ENCODE measurements around the gene MSH2.

Gene MSH2

GRCh38 chr2:47518497-47519146, 115.7 kb downstream of the MSH2 start:
- no peak for ATAC-seq

GRCh38 chr2:47519147-47519537, 116.2 kb downstream of the MSH2 start:
- H3K9me3 Mint-ChIP-seq = no peaks in the 10 kb centered on the region

More at GRCh38 chr2:47518497-47519146, 115.7 kb downstream of the MSH2 start:
- Mint-ChIP-seq H3K4me3 (no peak overlapping the region), H3K36me3 (ENCODE audit: low read depth) (no peaks in the 10 kb centered on the region), H3K27me3 (no peaks in the 10 kb centered on the region), H3K9me3 (no peaks in the 10 kb centered on the region), H3K4me1 (peaks cover 17% of the 10 kb centered on the region), H3K27ac (no peak overlapping the region)
- no peak for DNase-seq

GRCh38 chr2:47519604-47520301, 116.8 kb downstream of the MSH2 start:
- Mint-ChIP-seq H3K4me3 (peak overlapping the region; percentile 84), H3K36me3 (ENCODE audit: low read depth) (no peaks in the 10 kb centered on the region), H3K27ac (no peak overlapping the region), H3K27me3 (no peaks in the 10 kb centered on the region), H3K4me1 (peaks cover 17% of the 10 kb centered on the region), H3K9me3 (no peaks in the 10 kb centered on the region)
- DNase-seq (no peak), ATAC-seq (no peak)

More at GRCh38 chr2:47519147-47519537, 116.2 kb downstream of the MSH2 start:
- Mint-ChIP-seq H3K36me3 (ENCODE audit: low read depth) (no peaks in the 10 kb centered on the region), H3K27me3 (no peaks in the 10 kb centered on the region), H3K27ac (no peak overlapping the region), H3K4me1 (peaks cover 17% of the 10 kb centered on the region), H3K4me3 (peak overlapping the region; percentile 10)
- no peak for DNase-seq
- ATAC-seq = no peak

- Mint-ChIP-seq H3K4me3 (peak overlapping the region; percentile 84), H3K4me1 (peaks cover 17% of the 10 kb centered on the region), H3K27me3 (no peaks in the 10 kb centered on the region), H3K9me3 (no peaks in the 10 kb centered on the region), H3K27ac (peak overlapping the region; percentile 54), H3K36me3 (ENCODE audit: low read depth) (no peaks in the 10 kb centered on the region)
- no peak for ATAC-seq
- no peak for DNase-seq
Observed at GRCh38 chr2:47520302-47520630, 117.3 kb downstream of the MSH2 start.

- no peaks in the 10 kb centered on the region for H3K27me3 Mint-ChIP-seq
- ATAC-seq = peak; percentile 87
- peaks cover 17% of the 10 kb centered on the region for H3K4me1 Mint-ChIP-seq
- peak overlapping the region; percentile 93 for H3K27ac Mint-ChIP-seq
- peak; percentile 75 for DNase-seq
- H3K36me3 Mint-ChIP-seq (ENCODE audit: low read depth) = no peaks in the 10 kb centered on the region
- H3K9me3 Mint-ChIP-seq = no peaks in the 10 kb centered on the region
- peak overlapping the region; percentile 84 for H3K4me3 Mint-ChIP-seq
Observed at GRCh38 chr2:47520825-47521665, 118.1 kb downstream of the MSH2 start.

- DNase-seq (no peak), ATAC-seq (no peak)
- no peaks in the 10 kb centered on the region for H3K36me3 Mint-ChIP-seq (ENCODE audit: low read depth)
- no peak overlapping the region for H3K27ac Mint-ChIP-seq
- peaks cover 17% of the 10 kb centered on the region for H3K4me1 Mint-ChIP-seq
- no peaks in the 10 kb centered on the region for H3K27me3 Mint-ChIP-seq
- H3K4me3 Mint-ChIP-seq = peak overlapping the region; percentile 84
- no peaks in the 10 kb centered on the region for H3K9me3 Mint-ChIP-seq
Observed at GRCh38 chr2:47521666-47522285, 118.8 kb downstream of the MSH2 start.

GRCh38 chr2:47525167-47525566, 122.2 kb downstream of the MSH2 start:
- Mint-ChIP-seq H3K4me3 (no peak overlapping the region), H3K27ac (no peak overlapping the region), H3K27me3 (no peaks in the 10 kb centered on the region), H3K4me1 (peaks cover 12% of the 10 kb centered on the region), H3K36me3 (ENCODE audit: low read depth) (no peaks in the 10 kb centered on the region), H3K9me3 (no peaks in the 10 kb centered on the region)
- no peak for ATAC-seq
- DNase-seq = no peak

GRCh38 chr2:47528455-47528854, 125.5 kb downstream of the MSH2 start:
- Mint-ChIP-seq H3K27me3 (no peaks in the 10 kb centered on the region), H3K9me3 (no peaks in the 10 kb centered on the region), H3K27ac (no peak overlapping the region), H3K4me3 (no peak overlapping the region), H3K36me3 (ENCODE audit: low read depth) (no peaks in the 10 kb centered on the region), H3K4me1 (no peaks in the 10 kb centered on the region)
- ATAC-seq = no peak
- DNase-seq = no peak

- H3K36me3 Mint-ChIP-seq (ENCODE audit: low read depth) = no peaks in the 10 kb centered on the region
- H3K4me1 Mint-ChIP-seq = peaks cover 3% of the 10 kb centered on the region
- no peak overlapping the region for H3K27ac Mint-ChIP-seq
- no peak for ATAC-seq
- no peak for DNase-seq
- H3K9me3 Mint-ChIP-seq = no peaks in the 10 kb centered on the region
- no peaks in the 10 kb centered on the region for H3K27me3 Mint-ChIP-seq
- no peak overlapping the region for H3K4me3 Mint-ChIP-seq
Observed at GRCh38 chr2:47528874-47529273, 125.9 kb downstream of the MSH2 start.

- peaks cover 6% of the 10 kb centered on the region for H3K4me1 Mint-ChIP-seq
- DNase-seq (no peak), ATAC-seq (no peak)
- no peak overlapping the region for H3K4me3 Mint-ChIP-seq
- no peaks in the 10 kb centered on the region for H3K36me3 Mint-ChIP-seq (ENCODE audit: low read depth)
- no peaks in the 10 kb centered on the region for H3K9me3 Mint-ChIP-seq
- no peak overlapping the region for H3K27ac Mint-ChIP-seq
- H3K27me3 Mint-ChIP-seq = no peaks in the 10 kb centered on the region
Observed at GRCh38 chr2:47530105-47530760, 127.3 kb downstream of the MSH2 start.

GRCh38 chr2:47531378-47532042, 128.6 kb downstream of the MSH2 start:
- Mint-ChIP-seq H3K9me3 (no peaks in the 10 kb centered on the region), H3K27ac (no peak overlapping the region), H3K4me3 (no peak overlapping the region), H3K27me3 (no peaks in the 10 kb centered on the region), H3K4me1 (peaks cover 6% of the 10 kb centered on the region), H3K36me3 (ENCODE audit: low read depth) (no peaks in the 10 kb centered on the region)
- no peak for DNase-seq
- ATAC-seq = no peak

Data from activated naive CD8-positive, alpha-beta T cell treated with anti-CD3 and anti-CD28 coated beads, Interleukin-2, amount 50 U/mL, for 24 hours (primary cell).